Measurements from ENCODE around the gene UBXN7.
"Not testable (repeated sequence)": the region's sequence is repeated elsewhere in the genome, so short reads cannot be mapped to it uniquely, and the experiment has no call there.

Gene UBXN7

GRCh38 chr3:196440041-196440537 lies 7.9 kb upstream of the UBXN7 start:
- Mint-ChIP-seq H3K27me3 (no peaks in the 10 kb centered on the region), H3K4me1 (peaks cover 17% of the 10 kb centered on the region), H3K27ac (peak overlapping the region; percentile 11), H3K4me3 (no peak overlapping the region), H3K9me3 (no peaks in the 10 kb centered on the region), H3K36me3 (no peaks in the 10 kb centered on the region)
- no peak for DNase-seq (ENCODE audit: low spot score in 2 of 2)
- ATAC-seq (ENCODE audit: low read depth): peak; percentile 32

- ATAC-seq (ENCODE audit: low read depth) (peak; percentile 36), DNase-seq (ENCODE audit: low spot score in 2 of 2) (peak; percentile 36 to 54)
- peak overlapping the region; percentile 96 for H3K27ac Mint-ChIP-seq
- no peaks in the 10 kb centered on the region for H3K27me3 Mint-ChIP-seq
- H3K4me3 Mint-ChIP-seq: peak overlapping the region; percentile 95
- H3K4me1 Mint-ChIP-seq: peaks cover 15% of the 10 kb centered on the region
- H3K36me3 Mint-ChIP-seq: peaks cover 4% of the 10 kb centered on the region
- no peaks in the 10 kb centered on the region for H3K9me3 Mint-ChIP-seq
Measured at GRCh38 chr3:196431181-196432136, 768 bp downstream of the UBXN7 start.

GRCh38 chr3:196428041-196428440 lies 4.2 kb downstream of the UBXN7 start:
- Mint-ChIP-seq H3K9me3 (no peaks in the 10 kb centered on the region), H3K4me3 (no peak overlapping the region), H3K4me1 (peaks cover 24% of the 10 kb centered on the region), H3K27me3 (no peaks in the 10 kb centered on the region), H3K27ac (no peak overlapping the region), H3K36me3 (peaks cover 14% of the 10 kb centered on the region)
- DNase-seq (ENCODE audit: low spot score in 2 of 2) (no peak), ATAC-seq (ENCODE audit: low read depth) (no peak)

GRCh38 chr3:196424421-196424820 lies 7.8 kb downstream of the UBXN7 start:
- ATAC-seq (ENCODE audit: low read depth); DNase-seq (ENCODE audit: low spot score in 2 of 2); H3K9me3 Mint-ChIP-seq; H3K4me3 Mint-ChIP-seq; H3K27ac Mint-ChIP-seq; H3K27me3 Mint-ChIP-seq: not testable (repeated sequence)
- Mint-ChIP-seq H3K36me3 (peaks cover 18% of the 10 kb centered on the region), H3K4me1 (peaks cover 30% of the 10 kb centered on the region)

GRCh38 chr3:196423044-196423781 lies 9.0 kb downstream of the UBXN7 start:
- H3K4me1 Mint-ChIP-seq: peaks cover 38% of the 10 kb centered on the region
- ATAC-seq (ENCODE audit: low read depth) (no peak), DNase-seq (ENCODE audit: low spot score in 2 of 2) (no peak)
- peak overlapping the region; percentile 24 for H3K27ac Mint-ChIP-seq
- peaks cover 18% of the 10 kb centered on the region for H3K36me3 Mint-ChIP-seq
- no peak overlapping the region for H3K4me3 Mint-ChIP-seq
- no peaks in the 10 kb centered on the region for H3K27me3 Mint-ChIP-seq
- H3K9me3 Mint-ChIP-seq: no peaks in the 10 kb centered on the region

- H3K27me3 Mint-ChIP-seq; H3K4me3 Mint-ChIP-seq; H3K9me3 Mint-ChIP-seq; ATAC-seq (ENCODE audit: low read depth); DNase-seq (ENCODE audit: low spot score in 2 of 2); H3K27ac Mint-ChIP-seq: not testable (repeated sequence)
- Mint-ChIP-seq H3K36me3 (peaks cover 17% of the 10 kb centered on the region), H3K4me1 (peaks cover 46% of the 10 kb centered on the region)
Measured at GRCh38 chr3:196421668-196422067, 10.6 kb downstream of the UBXN7 start.

- Mint-ChIP-seq H3K27me3 (no peaks in the 10 kb centered on the region), H3K9me3 (no peaks in the 10 kb centered on the region), H3K4me1 (peaks cover 43% of the 10 kb centered on the region), H3K36me3 (peaks cover 10% of the 10 kb centered on the region), H3K27ac (no peak overlapping the region), H3K4me3 (no peak overlapping the region)
- ATAC-seq (ENCODE audit: low read depth) (no peak), DNase-seq (ENCODE audit: low spot score in 2 of 2) (no peak)
Measured at GRCh38 chr3:196419386-196419785, 12.8 kb downstream of the UBXN7 start.

GRCh38 chr3:196418601-196419000 lies 13.6 kb downstream of the UBXN7 start:
- no peak for ATAC-seq (ENCODE audit: low read depth)
- DNase-seq (ENCODE audit: low spot score in 2 of 2): no peak
- Mint-ChIP-seq H3K4me3 (no peak overlapping the region), H3K4me1 (peaks cover 46% of the 10 kb centered on the region), H3K36me3 (peaks cover 10% of the 10 kb centered on the region), H3K27me3 (no peaks in the 10 kb centered on the region), H3K9me3 (no peaks in the 10 kb centered on the region), H3K27ac (no peak overlapping the region)

- H3K4me1 Mint-ChIP-seq: peaks cover 43% of the 10 kb centered on the region
- H3K36me3 Mint-ChIP-seq: peaks cover 7% of the 10 kb centered on the region
- no peak overlapping the region for H3K4me3 Mint-ChIP-seq
- peak overlapping the region; percentile 3 for H3K27ac Mint-ChIP-seq
- no peaks in the 10 kb centered on the region for H3K9me3 Mint-ChIP-seq
- ATAC-seq (ENCODE audit: low read depth) (no peak), DNase-seq (ENCODE audit: low spot score in 2 of 2) (no peak)
- H3K27me3 Mint-ChIP-seq: no peaks in the 10 kb centered on the region
Measured at GRCh38 chr3:196414469-196414868, 17.8 kb downstream of the UBXN7 start.

GRCh38 chr3:196412704-196413103 lies 19.5 kb downstream of the UBXN7 start:
- peaks cover 14% of the 10 kb centered on the region for H3K36me3 Mint-ChIP-seq
- no peak overlapping the region for H3K27ac Mint-ChIP-seq
- H3K9me3 Mint-ChIP-seq: peaks cover 5% of the 10 kb centered on the region
- ATAC-seq (ENCODE audit: low read depth) (peak; percentile 70), DNase-seq (ENCODE audit: low spot score in 2 of 2) (no peak)
- no peaks in the 10 kb centered on the region for H3K27me3 Mint-ChIP-seq
- H3K4me1 Mint-ChIP-seq: peaks cover 34% of the 10 kb centered on the region
- peak overlapping the region; percentile 11 for H3K4me3 Mint-ChIP-seq

GRCh38 chr3:196409409-196409808 lies 22.8 kb downstream of the UBXN7 start:
- Mint-ChIP-seq H3K9me3 (peaks cover 5% of the 10 kb centered on the region), H3K36me3 (peaks cover 20% of the 10 kb centered on the region), H3K4me3 (no peak overlapping the region), H3K27ac (peak overlapping the region; percentile 0), H3K27me3 (no peaks in the 10 kb centered on the region), H3K4me1 (peaks cover 24% of the 10 kb centered on the region)
- no peak for DNase-seq (ENCODE audit: low spot score in 2 of 2)
- no peak for ATAC-seq (ENCODE audit: low read depth)

- Mint-ChIP-seq H3K9me3 (peaks cover 5% of the 10 kb centered on the region), H3K27ac (peak overlapping the region; percentile 0), H3K36me3 (peaks cover 19% of the 10 kb centered on the region), H3K27me3 (no peaks in the 10 kb centered on the region), H3K4me1 (peaks cover 21% of the 10 kb centered on the region), H3K4me3 (no peak overlapping the region)
- DNase-seq (ENCODE audit: low spot score in 2 of 2) (no peak), ATAC-seq (ENCODE audit: low read depth) (no peak)
Measured at GRCh38 chr3:196408565-196409300, 23.5 kb downstream of the UBXN7 start.

- DNase-seq (ENCODE audit: low spot score in 2 of 2) (no peak), ATAC-seq (ENCODE audit: low read depth) (no peak)
- peaks cover 21% of the 10 kb centered on the region for H3K36me3 Mint-ChIP-seq
- H3K27me3 Mint-ChIP-seq: no peaks in the 10 kb centered on the region
- H3K9me3 Mint-ChIP-seq: peaks cover 5% of the 10 kb centered on the region
- peaks cover 10% of the 10 kb centered on the region for H3K4me1 Mint-ChIP-seq
- no peak overlapping the region for H3K4me3 Mint-ChIP-seq
- H3K27ac Mint-ChIP-seq: no peak overlapping the region
Measured at GRCh38 chr3:196406811-196407470, 25.3 kb downstream of the UBXN7 start.

Data from memory B cell (primary cell).